Globus pallidus (tissue), 1 donor: ENCODE data around the gene C11orf65.
A peak's percentile ranks its signal among the peaks of the same experiment; 100 is the strongest.

ENCODE experiments used
- DNase-seq: peaks from one replicate; pipeline ENCODE4 v3.0.0-alpha.2; 2015; ENCODE audit warnings: low spot score

C11orf65 gene, protein sequence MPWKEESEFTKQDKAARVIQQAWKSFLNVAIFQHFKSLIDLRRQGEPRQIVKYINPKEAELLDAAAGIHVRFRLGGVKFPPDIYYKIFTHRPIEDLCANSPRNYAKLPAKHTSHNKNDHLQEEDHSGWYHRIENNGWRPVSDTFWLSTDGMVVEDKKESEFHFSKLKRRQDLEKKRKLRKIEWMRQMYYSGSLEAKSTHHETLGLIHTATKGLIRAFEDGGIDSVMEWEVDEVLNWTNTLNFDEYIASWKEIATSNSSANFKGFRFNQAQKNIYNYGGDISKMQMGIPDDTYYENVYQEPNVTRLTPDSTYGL

DNA sequence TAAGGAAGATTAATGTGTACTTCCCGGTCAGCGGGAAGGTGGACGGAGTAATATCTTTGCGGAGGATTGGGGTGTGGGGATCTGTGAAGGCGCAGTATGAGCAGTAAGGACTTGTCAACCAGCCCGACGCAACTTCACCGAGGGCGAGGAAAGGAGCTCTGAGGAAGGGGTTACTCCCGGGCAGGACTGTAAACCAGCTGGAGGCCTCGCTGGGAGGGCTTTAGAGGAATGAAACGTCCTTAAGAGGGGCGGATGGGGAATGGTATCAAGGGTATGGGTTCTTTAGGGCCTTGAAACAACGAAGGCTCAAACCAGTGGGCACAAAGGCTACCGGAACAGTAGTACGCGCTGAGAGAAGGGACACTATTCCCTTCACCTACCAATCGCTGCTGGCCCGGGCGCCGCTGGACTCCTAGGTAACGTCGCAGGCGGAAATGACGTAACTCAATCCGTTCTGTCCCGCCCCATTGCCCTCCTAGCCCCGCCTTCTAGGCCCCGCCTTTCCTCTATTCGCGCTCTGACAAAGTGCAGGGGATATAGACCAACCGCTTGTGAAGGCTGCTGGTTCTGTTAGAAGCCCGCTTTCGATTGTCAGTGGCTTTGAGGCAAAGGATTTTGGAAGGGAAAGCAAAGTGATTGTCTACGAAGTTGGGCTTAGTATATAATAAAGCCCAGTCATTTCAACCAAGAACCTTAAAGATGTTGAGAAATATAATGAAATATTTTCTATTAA, at the start of gene C11orf65:
C11orf65 (minus strand) TSS at position 439 of the 733 bp plus-strand sequence. CDS start 5,970 bp downstream, outside the sequence.
- peak; percentile 98 for DNase-seq

DNA sequence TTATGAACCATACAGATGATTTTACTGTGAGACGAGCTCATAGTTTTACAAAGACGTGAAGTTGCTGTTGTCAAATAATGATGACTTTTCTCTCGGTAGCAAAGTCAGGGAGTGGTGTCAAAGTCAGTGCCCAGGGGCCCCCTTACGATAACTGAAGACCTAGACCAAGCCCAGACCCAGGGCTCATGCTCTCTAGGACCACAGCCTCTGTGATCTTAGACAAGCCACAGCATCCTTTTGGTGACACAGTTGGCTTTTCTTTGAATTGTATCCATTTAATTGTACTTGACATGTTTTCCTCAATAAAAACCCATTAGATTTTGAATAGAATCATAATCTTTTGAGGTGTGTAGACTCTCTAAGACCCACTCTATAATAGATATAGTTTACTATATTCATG, 48.8 kb upstream of the C11orf65 start:
- no peak for DNase-seq

DNA sequence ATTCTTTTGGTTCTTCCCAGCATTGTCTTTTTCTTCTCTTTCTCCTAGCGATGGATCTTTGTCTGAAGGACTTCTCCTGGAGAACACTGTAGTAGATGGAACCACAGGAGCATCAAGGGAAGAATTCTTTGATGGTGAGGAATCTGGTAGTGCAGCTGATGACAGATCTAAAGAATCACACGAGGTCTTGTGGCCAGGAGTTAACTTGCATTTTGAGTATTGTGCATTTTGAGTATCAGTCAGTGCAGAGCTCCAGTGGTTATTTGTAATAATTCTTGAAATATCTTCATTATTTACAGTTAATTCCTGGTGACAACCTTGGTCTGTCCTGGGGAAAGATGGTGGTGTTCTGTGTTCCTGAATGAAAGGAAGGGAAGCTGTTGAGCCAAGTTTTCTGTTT, 45.4 kb upstream of the C11orf65 start:
- DNase-seq = no peak

- DNase-seq = no peak
Observed at GRCh38 chr11:108511851-108512474, 44.6 kb upstream of the C11orf65 start.

GRCh38 chr11:108508653-108509593, 41.6 kb upstream of the C11orf65 start:
- DNase-seq = no peak

- DNase-seq = no peak
Observed at GRCh38 chr11:108501396-108501795, 34.1 kb upstream of the C11orf65 start.

GRCh38 chr11:108500721-108501120, 33.4 kb upstream of the C11orf65 start:
- DNase-seq = no peak

GRCh38 chr11:108500169-108500568, 32.8 kb upstream of the C11orf65 start:
- no peak for DNase-seq

GRCh38 chr11:108498816-108499408, 31.6 kb upstream of the C11orf65 start:
- no peak for DNase-seq

GRCh38 chr11:108498046-108498815, 30.9 kb upstream of the C11orf65 start, which contains the start of gene POGLUT3:
Gene POGLUT3, minus strand, starts transcription at chr11:108498384. Its CDS starts 18 bp downstream, at chr11:108498366.
- DNase-seq = peak; percentile 35

DNA sequence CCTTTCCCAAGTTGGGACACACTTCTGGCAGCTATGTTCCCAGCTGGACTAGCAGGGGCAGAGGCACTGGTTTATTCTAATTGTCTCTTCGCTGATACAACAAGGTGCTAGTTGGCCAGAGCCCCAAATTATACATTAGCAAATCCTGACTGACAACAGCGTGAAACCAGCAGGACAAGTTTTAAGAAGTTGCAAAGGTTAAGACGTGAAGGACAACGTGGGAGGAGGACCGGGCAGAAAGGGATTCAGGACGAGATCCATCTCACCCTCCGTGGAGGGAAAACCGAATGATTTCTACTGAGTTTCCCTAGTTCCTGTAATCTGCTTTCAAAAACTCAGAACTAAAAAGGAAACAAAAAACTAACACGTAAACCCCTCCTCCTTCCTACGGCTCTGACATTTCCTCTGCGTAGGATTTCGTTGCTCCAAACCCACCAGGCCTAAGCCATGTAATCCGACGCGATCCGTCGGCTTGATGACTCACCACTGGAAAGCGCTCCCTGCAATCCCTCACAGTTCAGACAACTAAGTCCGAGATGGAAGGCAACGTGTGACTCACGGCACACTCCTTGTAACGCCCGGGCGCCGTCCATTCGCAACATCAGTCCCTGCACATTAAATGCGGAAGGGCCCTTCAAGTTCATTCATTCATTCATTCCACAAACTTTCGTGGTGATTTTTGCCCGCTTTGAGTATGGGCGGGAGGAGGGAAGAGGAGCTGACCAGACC, 30.2 kb upstream of the C11orf65 start:
- DNase-seq = peak; percentile 73

DNA sequence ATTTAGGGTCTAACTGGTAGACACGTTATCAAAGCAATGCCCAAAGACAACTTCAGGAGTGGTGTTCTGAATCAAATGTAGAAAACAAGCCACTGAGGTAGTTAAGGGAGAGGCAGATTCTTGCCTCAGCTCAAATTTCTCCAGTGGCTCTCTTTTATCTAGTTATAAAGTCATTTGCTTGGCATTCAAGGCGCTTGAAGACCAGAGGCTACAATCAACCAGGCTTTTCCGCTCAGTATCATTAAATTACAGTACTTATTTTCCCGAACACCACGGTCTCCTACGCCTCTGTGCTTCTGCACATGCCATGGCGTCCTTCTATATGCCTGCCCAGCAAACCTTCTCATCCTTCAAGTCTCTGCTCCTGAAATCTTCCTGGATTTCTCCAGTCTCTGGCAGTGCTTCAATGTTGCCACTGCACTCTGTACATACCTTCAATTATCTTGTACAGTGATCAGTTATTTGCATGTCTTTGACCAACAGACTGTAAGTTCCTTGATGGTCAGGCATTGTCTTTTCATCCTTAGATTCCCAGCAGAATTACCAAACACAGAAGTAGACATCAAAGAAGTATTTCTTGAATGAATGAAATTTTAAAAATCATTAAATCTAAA, 29.4 kb upstream of the C11orf65 start:
- DNase-seq = no peak

DNA sequence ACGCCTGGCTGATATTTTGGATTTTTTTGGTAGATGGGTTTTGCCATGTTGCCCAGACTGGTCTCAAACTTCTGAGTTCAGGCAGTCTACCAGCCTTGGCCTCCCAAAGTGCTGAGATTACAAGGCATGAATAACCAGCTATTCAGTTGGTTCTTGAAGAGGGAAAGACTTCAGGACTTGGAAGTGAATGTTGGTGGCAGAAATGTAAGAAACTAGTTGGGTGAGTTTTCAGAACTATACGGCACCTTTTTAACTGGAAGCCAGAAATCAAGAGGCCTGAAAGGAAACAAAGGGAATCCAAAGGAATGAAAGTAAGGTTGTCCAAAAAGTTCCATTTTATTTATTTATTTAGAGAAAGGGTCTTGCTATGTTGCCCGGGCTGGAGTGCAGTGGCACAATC, 28.0 kb upstream of the C11orf65 start:
- no peak for DNase-seq

GRCh38 chr11:108494182-108494581, 26.9 kb upstream of the C11orf65 start:
- no peak for DNase-seq

DNA sequence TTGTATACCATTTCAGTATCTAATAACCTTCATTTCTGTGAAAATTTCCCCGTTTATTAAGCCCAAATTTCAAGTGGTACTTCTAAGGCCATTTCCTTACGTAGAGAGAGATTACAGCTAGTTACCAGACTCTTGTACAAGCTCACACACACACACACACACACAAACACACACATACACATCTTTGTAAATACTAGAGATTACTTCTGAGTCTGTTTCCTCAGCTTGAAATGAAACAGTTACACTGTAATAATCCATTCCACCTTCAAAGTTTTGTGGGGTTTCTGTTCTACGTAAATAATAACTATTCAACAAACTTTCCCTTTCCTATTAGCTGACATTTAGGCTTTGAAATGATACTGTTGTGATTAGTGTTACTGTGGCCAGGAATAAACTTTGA, 24.6 kb upstream of the C11orf65 start:
- DNase-seq = no peak

GRCh38 chr11:108486828-108487227, 19.5 kb upstream of the C11orf65 start:
- DNase-seq = no peak

GRCh38 chr11:108486331-108486730, 19.0 kb upstream of the C11orf65 start:
- no peak for DNase-seq

DNA sequence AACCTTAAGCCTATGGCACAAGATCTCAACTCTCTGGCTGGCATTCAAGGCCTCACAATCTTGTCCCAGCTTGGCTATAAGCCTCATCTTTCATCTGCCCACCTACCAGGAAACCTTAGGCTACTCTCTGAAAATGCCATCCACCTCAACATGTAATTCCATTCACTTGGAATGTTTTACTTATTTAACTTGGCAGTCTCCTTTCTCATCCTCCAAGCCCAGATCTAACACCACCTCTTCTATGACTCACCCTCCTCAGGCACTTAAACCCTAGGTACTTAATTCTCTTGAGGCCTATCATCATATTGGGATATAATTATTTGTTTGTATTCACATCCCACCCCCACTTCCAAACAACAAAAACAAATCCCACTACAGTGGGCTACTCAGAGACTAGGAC, 15.8 kb upstream of the C11orf65 start:
- no peak for DNase-seq

DNA sequence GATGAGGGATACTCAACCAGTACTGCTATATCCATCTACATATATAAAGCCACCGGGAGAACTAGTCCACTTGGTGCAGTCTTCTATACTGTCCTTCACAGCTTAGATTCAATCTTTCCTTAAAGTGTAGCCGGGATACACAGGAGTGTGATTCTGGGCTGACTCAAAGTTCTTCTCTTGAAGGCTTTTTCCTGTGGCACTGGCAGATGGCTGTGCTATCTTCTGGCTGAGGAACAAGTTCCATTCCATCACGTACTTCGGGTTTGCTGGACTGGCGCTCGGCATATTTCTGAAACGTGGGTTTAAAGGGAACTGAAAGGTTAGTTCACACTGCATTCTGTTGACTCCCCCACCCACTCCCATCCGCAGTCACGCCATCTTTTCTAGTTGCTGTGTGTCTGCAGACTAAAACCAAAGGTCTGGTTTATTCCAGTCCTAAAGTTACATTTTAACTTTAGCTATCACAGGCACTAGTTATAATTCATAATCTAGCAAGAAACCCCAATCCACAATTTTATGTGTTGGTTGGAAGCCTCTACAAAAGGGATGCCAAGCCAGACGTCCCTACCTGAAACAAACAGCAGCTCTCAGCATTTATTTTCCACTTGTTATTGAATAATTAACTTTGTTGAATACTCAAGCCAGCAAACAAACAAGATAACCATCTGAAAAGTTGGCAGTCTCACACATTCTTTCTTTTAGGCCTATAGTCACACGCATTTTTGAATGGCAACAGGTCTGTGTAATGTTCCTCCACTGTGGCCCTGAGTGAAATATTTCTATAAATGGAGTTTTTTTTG, 7.5 kb upstream of the C11orf65 start:
- DNase-seq = no peak
